Nephron (organoid): ENCODE data around the gene IL20RA.
"Not testable (repeated sequence)": the region's sequence is repeated elsewhere in the genome, so short reads cannot be mapped to it uniquely, and the experiment has no call there.

ENCODE experiments used
- H3K27ac Mint-ChIP-seq, 3 experiments: 2 replicates each; pipeline ENCODE4 v1.8.0; 2020; ENCODE audit warnings: mixed read lengths in 3 of 3, mild to moderate bottlenecking in 2 of 3, moderate library complexity in 1 of 3
- H3K27me3 Mint-ChIP-seq: 2 replicates; pipeline ENCODE4 v1.8.0; 2021; ENCODE audit warnings: low read depth, mild to moderate bottlenecking, moderate library complexity, mixed read lengths
- H3K36me3 Mint-ChIP-seq: 2 replicates; pipeline ENCODE4 v1.8.0; 2020; ENCODE audit warnings: low read depth, mixed read lengths
- H3K4me1 Mint-ChIP-seq: 2 replicates; pipeline ENCODE4 v1.8.0; 2020; ENCODE audit warnings: mixed read lengths
- H3K4me3 Mint-ChIP-seq, 3 experiments: 2 replicates each; pipeline ENCODE4 v1.8.0; 2020; ENCODE audit warnings: mild to moderate bottlenecking in 3 of 3, mixed read lengths in 3 of 3, moderate library complexity in 2 of 3
- H3K9me3 Mint-ChIP-seq: 2 replicates; pipeline ENCODE4 v1.8.0; 2020; ENCODE audit warnings: mixed read lengths
- TF ChIP-seq, protein P1 (sequence below), 3 experiments: fragments of 200-600 bp; sonication (generic); IDR thresholded peaks; one replicate each; pipeline ENCODE4 v1.5.0; 2021; ENCODE audit warnings: antibody characterized with exemption in 3 of 3; ENCODE audit not compliant: unreplicated experiment in 3 of 3

The IL20RA gene

DNA sequence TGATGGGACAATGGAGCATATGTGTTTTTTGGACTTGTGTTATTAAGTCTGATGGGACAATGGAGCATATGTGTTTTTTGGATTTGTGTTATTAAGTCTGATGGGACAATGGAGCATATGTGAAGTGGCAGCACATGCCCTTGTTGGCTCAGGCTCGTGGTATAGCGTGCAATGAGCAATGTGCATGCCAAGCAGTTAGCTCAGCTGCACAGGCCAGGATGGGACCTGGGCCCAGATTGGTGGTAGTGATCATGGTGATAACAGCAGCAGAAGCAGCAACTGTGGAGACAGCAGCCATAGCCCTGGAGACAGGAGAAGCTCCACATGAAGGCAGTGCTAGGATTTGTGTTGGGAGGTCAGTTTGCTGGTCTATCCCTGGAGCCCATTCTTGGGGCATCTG lies 61.1 kb downstream of the IL20RA start:
- Mint-ChIP-seq H3K4me3 (no peak overlapping the region), H3K27me3 (peaks cover 21% of the 10 kb centered on the region), H3K27ac (no peak overlapping the region), H3K36me3 (no peaks in the 10 kb centered on the region), H3K9me3 (no peaks in the 10 kb centered on the region), H3K4me1 (peaks cover 2% of the 10 kb centered on the region)
- TF ChIP-seq, protein P1, sequence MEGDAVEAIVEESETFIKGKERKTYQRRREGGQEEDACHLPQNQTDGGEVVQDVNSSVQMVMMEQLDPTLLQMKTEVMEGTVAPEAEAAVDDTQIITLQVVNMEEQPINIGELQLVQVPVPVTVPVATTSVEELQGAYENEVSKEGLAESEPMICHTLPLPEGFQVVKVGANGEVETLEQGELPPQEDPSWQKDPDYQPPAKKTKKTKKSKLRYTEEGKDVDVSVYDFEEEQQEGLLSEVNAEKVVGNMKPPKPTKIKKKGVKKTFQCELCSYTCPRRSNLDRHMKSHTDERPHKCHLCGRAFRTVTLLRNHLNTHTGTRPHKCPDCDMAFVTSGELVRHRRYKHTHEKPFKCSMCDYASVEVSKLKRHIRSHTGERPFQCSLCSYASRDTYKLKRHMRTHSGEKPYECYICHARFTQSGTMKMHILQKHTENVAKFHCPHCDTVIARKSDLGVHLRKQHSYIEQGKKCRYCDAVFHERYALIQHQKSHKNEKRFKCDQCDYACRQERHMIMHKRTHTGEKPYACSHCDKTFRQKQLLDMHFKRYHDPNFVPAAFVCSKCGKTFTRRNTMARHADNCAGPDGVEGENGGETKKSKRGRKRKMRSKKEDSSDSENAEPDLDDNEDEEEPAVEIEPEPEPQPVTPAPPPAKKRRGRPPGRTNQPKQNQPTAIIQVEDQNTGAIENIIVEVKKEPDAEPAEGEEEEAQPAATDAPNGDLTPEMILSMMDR (IDR thresholded peaks at IDR 0.05; ENCODE audit: unreplicated experiment in 3 of 3) = no peak

DNA sequence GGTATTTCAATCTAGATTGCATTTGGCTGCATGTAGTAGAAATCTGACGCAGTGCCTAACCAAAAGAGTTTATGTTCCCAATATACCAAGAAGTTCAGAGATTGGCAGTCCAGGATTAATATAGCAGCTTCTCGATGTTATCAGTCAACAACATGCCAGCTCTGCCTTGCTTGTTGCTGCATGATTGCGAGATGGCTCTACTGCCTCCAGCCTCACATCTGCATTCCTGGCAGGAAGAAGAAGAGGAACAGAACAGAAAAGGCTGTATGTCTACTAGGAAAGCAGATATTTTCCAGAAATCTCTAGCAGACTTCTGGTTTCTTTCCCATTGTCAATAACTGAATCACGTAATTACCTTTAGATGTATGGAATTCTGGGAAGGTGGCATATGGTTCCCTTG lies 61.8 kb downstream of the IL20RA start:
- Mint-ChIP-seq H3K36me3 (no peaks in the 10 kb centered on the region), H3K4me3 (no peak overlapping the region), H3K27ac (no peak overlapping the region), H3K9me3 (no peaks in the 10 kb centered on the region), H3K27me3 (peaks cover 13% of the 10 kb centered on the region), H3K4me1 (no peaks in the 10 kb centered on the region)
- TF ChIP-seq, protein P1 (IDR thresholded peaks at IDR 0.05; ENCODE audit: unreplicated experiment in 3 of 3) = no peak

- Mint-ChIP-seq H3K4me1 (no peaks in the 10 kb centered on the region), H3K27me3 (peaks cover 6% of the 10 kb centered on the region), H3K9me3 (no peaks in the 10 kb centered on the region), H3K36me3 (no peaks in the 10 kb centered on the region), H3K27ac (no peak overlapping the region), H3K4me3 (no peak overlapping the region)
- TF ChIP-seq, protein P1 (IDR thresholded peaks at IDR 0.05; ENCODE audit: unreplicated experiment in 3 of 3) = no peak
Observed at GRCh38 chr6:136980070-136980469, 64.7 kb downstream of the IL20RA start.

DNA sequence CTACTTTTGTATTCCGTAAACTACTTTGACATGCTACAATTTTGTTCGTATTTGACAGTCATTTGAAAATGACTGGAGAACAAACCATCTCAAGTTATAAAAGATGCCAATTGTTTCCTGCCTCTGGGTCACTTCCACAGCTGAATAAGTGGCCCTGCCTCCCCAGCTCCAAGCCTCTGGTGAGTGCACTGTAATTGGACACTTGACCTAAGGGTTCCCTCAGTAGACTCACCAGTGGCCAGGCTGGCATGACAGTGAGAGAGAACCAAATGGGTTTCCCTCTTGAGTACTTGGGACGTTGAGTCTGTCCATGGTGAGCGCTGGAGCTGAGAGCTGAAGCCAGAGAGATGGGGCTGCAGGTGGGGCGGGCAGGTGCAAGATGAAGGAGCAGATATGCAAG lies 65.6 kb downstream of the IL20RA start:
- TF ChIP-seq, protein P1 (IDR thresholded peaks at IDR 0.05; ENCODE audit: unreplicated experiment in 3 of 3) = no peak
- Mint-ChIP-seq H3K36me3 (no peaks in the 10 kb centered on the region), H3K4me3 (no peak overlapping the region), H3K9me3 (no peaks in the 10 kb centered on the region), H3K27me3 (peaks cover 6% of the 10 kb centered on the region), H3K27ac (no peak overlapping the region), H3K4me1 (no peaks in the 10 kb centered on the region)

DNA sequence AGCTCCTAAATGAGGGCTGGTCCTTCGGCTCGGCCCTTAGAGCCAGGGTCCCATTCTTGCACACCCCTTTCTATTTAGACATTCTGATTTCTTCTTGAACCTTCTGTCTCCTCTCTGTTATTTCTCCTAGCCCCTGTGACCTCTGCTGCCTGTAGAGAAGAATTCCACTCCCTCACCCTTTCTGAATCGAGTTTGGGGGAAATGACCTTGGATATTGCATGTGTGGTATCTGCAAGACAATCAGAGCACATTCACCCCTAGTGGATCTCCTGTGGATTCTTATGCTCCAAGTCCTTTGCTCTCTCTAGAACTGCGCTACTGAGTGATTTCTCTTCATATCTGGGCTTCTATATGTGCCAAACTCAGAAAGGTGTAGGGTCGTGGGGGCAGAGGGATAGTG lies 67.7 kb downstream of the IL20RA start:
- Mint-ChIP-seq H3K36me3 (no peaks in the 10 kb centered on the region), H3K4me1 (no peaks in the 10 kb centered on the region)

GRCh38 chr6:136975089-136975715 lies 69.6 kb downstream of the IL20RA start:
- no peaks in the 10 kb centered on the region for H3K36me3 Mint-ChIP-seq
- H3K4me3 Mint-ChIP-seq = no peak overlapping the region
- H3K4me1 Mint-ChIP-seq = no peaks in the 10 kb centered on the region
- no peaks in the 10 kb centered on the region for H3K9me3 Mint-ChIP-seq
- H3K27ac Mint-ChIP-seq = no peak overlapping the region
- TF ChIP-seq, protein P1 (IDR thresholded peaks at IDR 0.05; ENCODE audit: unreplicated experiment in 3 of 3) = no peak
- no peaks in the 10 kb centered on the region for H3K27me3 Mint-ChIP-seq

More for the DNA sequence above, 67.7 kb downstream of the IL20RA start:
- TF ChIP-seq, protein P1 (IDR thresholded peaks at IDR 0.05; ENCODE audit: unreplicated experiment in 3 of 3) = no peak
- no peak overlapping the region for H3K4me3 Mint-ChIP-seq
- H3K27me3 Mint-ChIP-seq = no peaks in the 10 kb centered on the region
- no peaks in the 10 kb centered on the region for H3K9me3 Mint-ChIP-seq
- H3K27ac Mint-ChIP-seq = no peak overlapping the region

- not testable (repeated sequence) for H3K27me3 Mint-ChIP-seq, H3K9me3 Mint-ChIP-seq, H3K4me3 Mint-ChIP-seq, H3K36me3 Mint-ChIP-seq, H3K27ac Mint-ChIP-seq, H3K4me1 Mint-ChIP-seq
Observed at GRCh38 chr6:136973781-136974180, 71.0 kb downstream of the IL20RA start.
